GM21529 (cell line): ENCODE data around the gene PDCD5.

Experiments used
- ATAC-seq: cut with Tn5 transposase; IDR thresholded peaks from one replicate; pipeline ENCODE4 v1.9.1; 2021; ENCODE audit not compliant: unreplicated experiment

PDCD5 gene

GRCh38 chr19:32630338-32630737, 49.3 kb downstream of the PDCD5 start:
- no peak for ATAC-seq

GRCh38 chr19:32631381-32631780, 50.4 kb downstream of the PDCD5 start:
- no peak for ATAC-seq
